BJ (cell line): ENCODE measurements around the gene MANBA. TPM values are rescaled to one million over a fixed set of nuclear protein-coding genes. Genes with fewer than 3 reads are reported as not detected.

Experiments
- CTCF ChIA-PET: fragments of 350-600 bp; formaldehyde crosslinking; extraction: SDS; loops from one replicate; lab custom pipeline; 2021; ENCODE audit warnings: antibody characterized with exemption, inconsistent platforms; lab: Yijun Ruan, JAX
- POLR2A ChIA-PET: fragments of 300-600 bp; sonication (Branson Sonifier 250); formaldehyde crosslinking; extraction: SDS; loops from one replicate; lab custom pipeline; 2021; ENCODE audit warnings: antibody characterized with exemption; lab: Charles Lee
- DNase-seq: peaks from one replicate; pipeline ENCODE4 v3.0.0-alpha.2; 2011; ENCODE audit warnings: low read depth
- H3K27me3 ChIP-seq: 2 replicates; pipeline ENCODE4 v1.6.0; 2011; ENCODE audit warnings: low read length; ENCODE audit not compliant: control insufficient read depth, insufficient read depth
- H3K36me3 ChIP-seq: 2 replicates; pipeline ENCODE4 v1.5.1; 2011; ENCODE audit warnings: low read length; ENCODE audit not compliant: control insufficient read depth, insufficient read depth
- H3K4me3 ChIP-seq: 2 replicates; pipeline ENCODE4 v1.5.1; 2011; ENCODE audit warnings: low read depth, mild to moderate bottlenecking, control low read depth, low read length
- polyA plus RNA-seq: library from polyadenylated mRNA; depleted of rRNA; stranded (reverse); fragments of >200 nt; gene quantifications from 2 replicates; pipeline ENCODE4 v1.2.3, GENCODE V29; 2011
- TF ChIP-seq, protein P1 (sequence below): IDR thresholded peaks from 2 replicates; pipeline ENCODE4 v1.5.1; 2011; ENCODE audit warnings: low read depth, mild to moderate bottlenecking, control low read depth, inconsistent platforms, low read length, moderate library complexity; ENCODE audit not compliant: insufficient read depth

The MANBA gene
- polyA plus RNA-seq, 1 experiment = 6.3 TPM

DNA sequence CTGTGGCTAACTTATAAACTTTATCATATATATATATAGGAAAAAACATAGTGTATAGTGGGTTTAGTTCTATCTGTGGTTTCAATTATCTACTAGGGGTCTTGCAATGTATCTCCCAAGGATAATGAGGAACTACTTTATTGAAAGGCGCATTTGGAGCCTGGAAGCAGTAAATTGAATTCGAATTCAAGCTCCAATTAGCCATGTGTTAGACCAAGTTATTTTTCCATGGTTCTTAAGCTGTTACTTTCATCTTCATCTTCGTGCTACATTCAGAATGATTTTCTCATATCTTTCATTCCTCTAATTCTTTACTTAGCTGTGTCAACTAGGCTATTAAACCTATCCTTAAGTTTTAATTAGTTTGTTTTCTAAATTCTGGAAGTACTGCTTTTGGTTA lies 27.2 kb upstream of the MANBA start:
- Histone ChIP-seq H3K4me3 (no peak overlapping the region), H3K36me3 (peaks cover 1% of the 10 kb centered on the region; the same call in 1 of the 2 replicates), H3K27me3 (no peaks in the 10 kb centered on the region)
- ChIA-PET POLR2A (no interaction called here), CTCF (interaction anchor here (1.9 kb wide), 1 partner anchor 8 kb away, joined by 5 read pairs; no protein-coding TSS in a partner anchor)
- TF ChIP-seq, protein P1, sequence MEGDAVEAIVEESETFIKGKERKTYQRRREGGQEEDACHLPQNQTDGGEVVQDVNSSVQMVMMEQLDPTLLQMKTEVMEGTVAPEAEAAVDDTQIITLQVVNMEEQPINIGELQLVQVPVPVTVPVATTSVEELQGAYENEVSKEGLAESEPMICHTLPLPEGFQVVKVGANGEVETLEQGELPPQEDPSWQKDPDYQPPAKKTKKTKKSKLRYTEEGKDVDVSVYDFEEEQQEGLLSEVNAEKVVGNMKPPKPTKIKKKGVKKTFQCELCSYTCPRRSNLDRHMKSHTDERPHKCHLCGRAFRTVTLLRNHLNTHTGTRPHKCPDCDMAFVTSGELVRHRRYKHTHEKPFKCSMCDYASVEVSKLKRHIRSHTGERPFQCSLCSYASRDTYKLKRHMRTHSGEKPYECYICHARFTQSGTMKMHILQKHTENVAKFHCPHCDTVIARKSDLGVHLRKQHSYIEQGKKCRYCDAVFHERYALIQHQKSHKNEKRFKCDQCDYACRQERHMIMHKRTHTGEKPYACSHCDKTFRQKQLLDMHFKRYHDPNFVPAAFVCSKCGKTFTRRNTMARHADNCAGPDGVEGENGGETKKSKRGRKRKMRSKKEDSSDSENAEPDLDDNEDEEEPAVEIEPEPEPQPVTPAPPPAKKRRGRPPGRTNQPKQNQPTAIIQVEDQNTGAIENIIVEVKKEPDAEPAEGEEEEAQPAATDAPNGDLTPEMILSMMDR = no peak
- DNase-seq = no peak

DNA sequence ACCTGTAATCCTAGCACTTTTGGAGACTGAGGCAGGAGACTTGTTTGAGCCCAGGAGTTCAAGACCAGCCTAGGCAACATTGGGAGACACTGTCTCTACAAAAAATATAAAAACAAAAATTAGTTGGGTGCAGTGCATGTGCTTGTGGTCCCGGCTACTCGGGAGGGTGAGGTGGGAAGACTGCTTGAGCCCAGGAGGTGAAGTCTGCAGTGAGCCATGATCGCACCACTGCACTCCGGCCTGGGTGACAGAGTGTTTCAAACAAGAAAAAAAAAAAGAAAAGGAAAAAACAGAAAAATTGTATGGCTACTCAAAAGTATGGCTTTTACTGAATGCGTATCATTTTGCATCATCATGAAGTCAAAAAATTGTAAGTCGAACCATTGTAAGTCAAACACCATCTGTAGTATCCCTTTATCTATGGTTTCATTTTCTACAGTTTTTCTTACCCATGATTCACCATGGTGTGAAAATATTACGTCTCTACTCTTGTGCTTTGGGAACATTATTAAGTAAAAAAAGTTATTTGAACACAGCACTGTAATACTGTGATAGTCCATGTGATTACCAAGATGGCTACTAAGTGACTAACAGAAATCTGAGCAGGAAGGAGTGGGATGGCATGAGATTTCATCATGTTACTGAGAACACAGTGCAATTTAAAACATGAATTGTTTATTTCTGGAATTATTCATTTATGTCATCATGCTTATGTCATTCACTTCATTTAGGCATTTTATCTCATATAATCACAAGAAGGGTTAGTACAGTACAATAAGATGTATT lies 26.5 kb upstream of the MANBA start:
- H3K36me3 ChIP-seq = peaks cover 1% of the 10 kb centered on the region; the same call in 1 of the 2 replicates
- TF ChIP-seq, protein P1 = no peak
- no peak overlapping the region for H3K4me3 ChIP-seq
- DNase-seq = peak; percentile 19
- ChIA-PET CTCF (no interaction called here), POLR2A (no interaction called here)
- H3K27me3 ChIP-seq = no peaks in the 10 kb centered on the region

DNA sequence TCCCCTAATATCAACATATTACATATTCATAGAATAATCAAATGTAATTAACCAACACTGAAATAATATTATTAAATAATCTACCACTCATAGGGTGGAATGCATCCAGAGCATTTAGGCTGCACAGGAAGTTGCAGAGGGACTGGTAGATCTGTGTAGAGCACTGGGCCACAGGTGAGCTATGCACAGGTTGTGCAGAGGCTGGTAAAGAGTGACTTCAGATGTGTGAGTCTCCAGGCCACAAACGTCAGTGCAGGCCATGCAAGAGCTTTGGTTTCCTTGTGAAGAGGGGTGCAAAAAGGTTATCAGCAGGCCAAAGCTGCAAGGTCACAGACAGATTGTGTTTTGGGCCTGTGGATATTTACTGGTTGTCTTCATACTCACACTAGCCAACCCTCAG lies 25.5 kb upstream of the MANBA start:
- TF ChIP-seq, protein P1 = no peak
- Histone ChIP-seq H3K36me3 (no peaks in the 10 kb centered on the region; the same call in 1 of the 2 replicates), H3K4me3 (no peak overlapping the region), H3K27me3 (no peaks in the 10 kb centered on the region)
- POLR2A ChIA-PET = no interaction called here
- CTCF ChIA-PET = no interaction called here
- DNase-seq = no peak

DNA sequence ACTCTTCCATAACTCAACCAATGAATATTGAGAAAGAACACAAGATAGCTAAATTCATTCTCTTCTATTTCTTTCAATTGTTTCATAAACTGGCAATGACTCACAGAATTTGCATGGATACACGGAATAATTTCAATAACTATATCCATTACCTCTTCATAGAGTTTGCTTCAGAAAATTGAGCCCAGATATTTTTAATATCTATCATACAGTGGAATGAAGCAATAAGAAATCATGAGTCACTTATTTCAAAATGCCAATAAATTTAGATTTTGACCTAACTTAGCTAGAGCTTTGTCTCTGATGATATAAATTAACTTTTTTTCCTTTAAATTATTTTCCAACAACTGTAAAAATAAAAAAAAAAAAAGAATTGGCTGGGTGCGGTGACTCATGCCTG lies 22.2 kb upstream of the MANBA start:
- H3K4me3 ChIP-seq = no peak overlapping the region
- POLR2A ChIA-PET = interaction anchor here (0.6 kb wide), 1 partner anchor 8 kb away, joined by 4 read pairs; no protein-coding TSS in a partner anchor
- TF ChIP-seq, protein P1 = no peak
- no peaks in the 10 kb centered on the region for H3K36me3 ChIP-seq
- no peak for DNase-seq
- H3K27me3 ChIP-seq = no peaks in the 10 kb centered on the region
- CTCF ChIA-PET = no interaction called here

DNA sequence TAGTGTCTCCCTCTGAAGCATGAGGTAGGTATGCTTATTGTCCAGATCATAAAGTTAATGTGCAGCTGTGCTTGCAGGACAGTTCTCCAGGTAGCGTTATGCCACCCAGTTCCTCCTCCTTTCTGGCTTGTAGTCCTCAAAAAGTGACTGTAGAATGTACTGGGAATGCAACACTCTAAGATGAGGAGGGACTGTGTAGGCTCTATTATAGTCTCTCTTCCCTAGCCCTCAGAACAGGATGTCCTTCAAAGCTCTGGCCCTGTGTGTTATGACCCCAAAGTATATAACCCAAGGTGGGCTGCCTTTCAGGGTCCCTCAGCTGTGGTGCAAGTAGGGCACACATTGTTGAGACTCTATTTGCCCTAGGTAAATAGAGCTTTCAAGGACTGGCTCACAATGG lies 20.8 kb upstream of the MANBA start:
- CTCF ChIA-PET = no interaction called here
- TF ChIP-seq, protein P1 = no peak
- H3K4me3 ChIP-seq = no peak overlapping the region
- H3K27me3 ChIP-seq = no peaks in the 10 kb centered on the region
- POLR2A ChIA-PET = no interaction called here
- DNase-seq = no peak
- H3K36me3 ChIP-seq = no peaks in the 10 kb centered on the region
